ENCODE measurements around the gene FCHSD2. TPM values are rescaled to one million over a fixed set of nuclear protein-coding genes. Genes with fewer than 3 reads are reported as not detected.

Gene FCHSD2
- total and polyA plus RNA-seq, 2 of the 13 experiments (the other 11 are each of a cell fraction or from before 2014, with no cell fraction given) = 20.5 to 24.8 TPM

GRCh38 chr11:72821920-72822799 lies 320.0 kb downstream of the FCHSD2 start (continued):
- TF ChIP-seq ZSCAN25 (CRISPR knock-in tag; IDR thresholded peaks at IDR 0.05) (peak; percentile 54; the same call in 1 of the 2 replicates), RFXANK (CRISPR knock-in tag; IDR thresholded peaks at IDR 0.05) (no peak), SRSF4 (IDR thresholded peaks at IDR 0.05; ENCODE audit: low read depth, low read length, poor library complexity, severe bottlenecking) (no peak), POLR2A (IDR thresholded peaks at IDR 0.05; ENCODE audit: insufficient read depth in 1 of 2, low read depth in 2 of 2, low read length in 2 of 2) (peak; percentile 39 to 48; a peak in 2 of 4 replicates), MTA1 (CRISPR knock-in tag; IDR thresholded peaks at IDR 0.05; ENCODE audit: borderline replicate concordance) (no peak), ZNF891 (CRISPR knock-in tag; IDR thresholded peaks at IDR 0.05) (no peak), ZZZ3 (CRISPR knock-in tag; IDR thresholded peaks at IDR 0.05; ENCODE audit: borderline replicate concordance) (no peak), SMC3 (IDR thresholded peaks at IDR 0.05; ENCODE audit: low read length) (no peak), CBX1 (IDR thresholded peaks at IDR 0.05; ENCODE audit: low read depth) (no peak), PCBP1 (IDR thresholded peaks at IDR 0.05; ENCODE audit: borderline replicate concordance, low read depth, low read length) (no peak), KLF9 (CRISPR knock-in tag; IDR thresholded peaks at IDR 0.05; ENCODE audit: low read depth) (no peak), ZNF350 (CRISPR knock-in tag; IDR thresholded peaks at IDR 0.05; ENCODE audit: borderline replicate concordance, low read depth) (peak; percentile 16; the same call in 1 of the 2 replicates), KMT2A (CRISPR knock-in tag; IDR thresholded peaks at IDR 0.05) (no peak), ARID2 (CRISPR knock-in tag; IDR thresholded peaks at IDR 0.05; ENCODE audit: borderline replicate concordance) (no peak), ZNF720 (CRISPR knock-in tag; IDR thresholded peaks at IDR 0.05) (no peak), ZNF282 (IDR thresholded peaks at IDR 0.05; ENCODE audit: partially characterized antibody) (no peak), ADNP (CRISPR knock-in tag; IDR thresholded peaks at IDR 0.05) (no peak), MYPOP (CRISPR knock-in tag; IDR thresholded peaks at IDR 0.05) (peak; percentile 99), ZNF569 (CRISPR knock-in tag; IDR thresholded peaks at IDR 0.05; ENCODE audit: borderline replicate concordance) (no peak), PTBP1 (IDR thresholded peaks at IDR 0.05; ENCODE audit: low read depth, low read length, poor library complexity, severe bottlenecking) (no peak), DPF2 (CRISPR knock-in tag; IDR thresholded peaks at IDR 0.05; ENCODE audit: borderline replicate concordance, low read depth) (no peak), SMAD9 (CRISPR knock-in tag; IDR thresholded peaks at IDR 0.05) (no peak), RBM22 (optimal IDR thresholded peaks at IDR 0.05; ENCODE audit: low read length) (no peak), AFF4 (CRISPR knock-in tag; IDR thresholded peaks at IDR 0.05) (no peak), RXRB (CRISPR knock-in tag; IDR thresholded peaks at IDR 0.05; ENCODE audit: borderline replicate concordance) (no peak), SALL1 (CRISPR knock-in tag; IDR thresholded peaks at IDR 0.05) (peak; percentile 49; the same call in 1 of the 2 replicates), ZNF678 (CRISPR knock-in tag; IDR thresholded peaks at IDR 0.05) (no peak), TMF1 (CRISPR knock-in tag; IDR thresholded peaks at IDR 0.05; ENCODE audit: low read depth) (no peak)
